ENCODE measurements around the gene DPP6.

DNA sequence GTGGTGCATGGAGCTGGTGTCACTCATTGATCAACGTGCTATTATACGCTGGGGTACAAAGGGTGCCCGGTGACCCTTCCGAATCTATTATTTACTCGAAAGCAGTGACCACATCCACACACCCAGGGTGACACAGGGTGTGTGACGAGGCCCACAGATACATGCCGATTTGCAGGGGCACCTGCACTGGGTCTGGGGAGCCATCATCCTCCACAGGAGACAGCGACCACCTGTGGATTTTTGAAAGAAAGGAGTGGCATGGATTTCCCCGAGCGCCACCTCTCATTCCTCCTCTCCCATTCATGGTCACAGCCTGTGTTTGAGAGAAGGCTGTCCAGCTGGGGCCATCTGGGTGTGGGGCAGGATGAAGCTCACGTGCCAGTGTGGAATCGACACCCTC is 701.0 kb downstream of the DPP6 start:
- TF ChIP-seq, protein P1, sequence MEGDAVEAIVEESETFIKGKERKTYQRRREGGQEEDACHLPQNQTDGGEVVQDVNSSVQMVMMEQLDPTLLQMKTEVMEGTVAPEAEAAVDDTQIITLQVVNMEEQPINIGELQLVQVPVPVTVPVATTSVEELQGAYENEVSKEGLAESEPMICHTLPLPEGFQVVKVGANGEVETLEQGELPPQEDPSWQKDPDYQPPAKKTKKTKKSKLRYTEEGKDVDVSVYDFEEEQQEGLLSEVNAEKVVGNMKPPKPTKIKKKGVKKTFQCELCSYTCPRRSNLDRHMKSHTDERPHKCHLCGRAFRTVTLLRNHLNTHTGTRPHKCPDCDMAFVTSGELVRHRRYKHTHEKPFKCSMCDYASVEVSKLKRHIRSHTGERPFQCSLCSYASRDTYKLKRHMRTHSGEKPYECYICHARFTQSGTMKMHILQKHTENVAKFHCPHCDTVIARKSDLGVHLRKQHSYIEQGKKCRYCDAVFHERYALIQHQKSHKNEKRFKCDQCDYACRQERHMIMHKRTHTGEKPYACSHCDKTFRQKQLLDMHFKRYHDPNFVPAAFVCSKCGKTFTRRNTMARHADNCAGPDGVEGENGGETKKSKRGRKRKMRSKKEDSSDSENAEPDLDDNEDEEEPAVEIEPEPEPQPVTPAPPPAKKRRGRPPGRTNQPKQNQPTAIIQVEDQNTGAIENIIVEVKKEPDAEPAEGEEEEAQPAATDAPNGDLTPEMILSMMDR (IDR thresholded peaks at IDR 0.05): no peak
- TF ChIP-seq EZH2 (IDR thresholded peaks at IDR 0.05; ENCODE audit: borderline replicate concordance, insufficient read depth, low read depth, low read length, poor library complexity, severe bottlenecking): no peak

All from B cell (primary cell).